Measurements from ENCODE around the gene GNG2. TPM values are rescaled to one million over a fixed set of nuclear protein-coding genes. Genes with fewer than 3 reads are reported as not detected.

GNG2 gene
- total RNA-seq, 1 donor from 2014 or later = 68.7 TPM

DNA sequence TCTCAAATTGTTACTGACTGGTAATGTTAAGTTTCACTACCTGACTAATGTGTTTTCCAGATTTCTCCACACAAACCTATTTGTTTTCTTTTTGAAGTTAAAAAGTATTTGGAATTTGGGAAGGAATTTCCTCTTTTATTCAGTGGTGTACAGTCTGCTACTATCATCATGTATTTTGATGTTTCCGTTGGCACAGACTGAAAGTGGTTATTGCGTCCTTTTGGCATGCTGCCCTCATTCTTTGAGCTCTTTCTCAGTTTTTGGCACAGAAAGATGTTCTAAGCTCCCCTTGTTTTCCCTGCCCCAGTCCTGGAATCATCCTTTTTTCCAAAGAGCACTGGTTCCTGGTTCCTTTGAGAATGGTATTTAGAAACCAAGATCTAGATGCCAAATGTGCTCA, 97.5 kb downstream of the GNG2 start:
- Mint-ChIP-seq H3K4me1 (peaks cover 11% of the 10 kb centered on the region), H3K27me3 (no peaks in the 10 kb centered on the region), H3K36me3 (ENCODE audit: low read depth) (peaks cover 94% of the 10 kb centered on the region), H3K27ac (no peak overlapping the region), H3K9me3 (peaks cover 19% of the 10 kb centered on the region), H3K4me3 (no peak overlapping the region)
- intact Hi-C loops (cut with micrococcal nuclease) = no loop called here
- ChIA-PET CTCF (no interaction called here), POLR2A (no interaction called here)
- no peak for TF ChIP-seq CTCF (IDR thresholded peaks at IDR 0.05)
- DNase-seq (no peak), ATAC-seq (ENCODE audit: low read depth) (no peak)

DNA sequence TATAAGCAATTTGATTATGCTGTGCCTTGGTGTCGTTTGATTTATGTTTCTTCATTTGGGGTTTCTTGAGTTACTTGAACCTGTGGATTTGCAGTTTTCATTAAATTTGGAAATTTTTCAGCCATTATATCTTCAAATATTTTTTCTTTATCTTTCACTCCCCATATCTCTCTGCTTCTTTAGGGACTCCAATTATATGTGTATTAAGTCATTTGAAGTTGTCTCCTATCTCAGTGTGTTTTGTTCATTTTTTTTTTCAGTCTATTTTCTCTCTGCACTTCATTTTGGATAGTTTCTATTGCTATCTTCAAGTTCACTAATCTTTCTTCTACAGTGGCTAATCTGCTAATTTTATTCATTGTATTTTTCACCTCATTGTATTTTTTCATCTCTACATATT, 99.5 kb downstream of the GNG2 start:
- ATAC-seq (ENCODE audit: low read depth) = no peak
- ChIA-PET POLR2A (no interaction called here), CTCF (no interaction called here)
- peaks cover 19% of the 10 kb centered on the region for H3K9me3 Mint-ChIP-seq
- no peak overlapping the region for H3K27ac Mint-ChIP-seq
- no peaks in the 10 kb centered on the region for H3K27me3 Mint-ChIP-seq
- H3K4me1 Mint-ChIP-seq = peaks cover 14% of the 10 kb centered on the region
- no peak overlapping the region for H3K4me3 Mint-ChIP-seq
- no peak for TF ChIP-seq CTCF (IDR thresholded peaks at IDR 0.05)
- DNase-seq = no peak
- peaks cover 89% of the 10 kb centered on the region for H3K36me3 Mint-ChIP-seq (ENCODE audit: low read depth)
- intact Hi-C loops (cut with micrococcal nuclease) = no loop called here

DNA sequence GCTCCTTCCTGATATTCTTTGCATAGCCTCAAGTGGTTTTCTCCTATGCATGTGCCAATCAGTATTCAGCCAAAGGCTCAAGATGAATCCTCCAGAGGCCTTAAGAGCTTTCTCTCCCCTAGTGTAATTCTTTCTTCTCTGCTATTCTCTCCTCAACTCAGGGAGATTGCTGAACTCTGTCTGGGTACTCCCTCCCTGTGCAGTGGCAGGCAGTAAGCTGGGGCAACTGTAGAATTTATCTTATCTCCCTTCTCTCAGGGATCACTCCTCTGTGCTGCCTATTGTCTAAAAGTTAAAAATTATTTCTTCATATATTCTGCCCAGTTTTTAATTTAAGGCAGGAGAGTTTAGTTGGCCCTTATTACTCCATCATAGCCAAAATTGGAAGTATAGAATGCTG, 100.5 kb downstream of the GNG2 start:
- CTCF ChIA-PET = no interaction called here
- peaks cover 14% of the 10 kb centered on the region for H3K4me1 Mint-ChIP-seq
- H3K9me3 Mint-ChIP-seq = peaks cover 19% of the 10 kb centered on the region
- intact Hi-C loops (cut with micrococcal nuclease) = no loop called here
- POLR2A ChIA-PET = no interaction called here
- H3K27ac Mint-ChIP-seq = no peak overlapping the region
- no peak for TF ChIP-seq CTCF (IDR thresholded peaks at IDR 0.05)
- no peak for DNase-seq
- no peak for ATAC-seq (ENCODE audit: low read depth)
- peaks cover 88% of the 10 kb centered on the region for H3K36me3 Mint-ChIP-seq (ENCODE audit: low read depth)
- no peaks in the 10 kb centered on the region for H3K27me3 Mint-ChIP-seq
- no peak overlapping the region for H3K4me3 Mint-ChIP-seq

DNA sequence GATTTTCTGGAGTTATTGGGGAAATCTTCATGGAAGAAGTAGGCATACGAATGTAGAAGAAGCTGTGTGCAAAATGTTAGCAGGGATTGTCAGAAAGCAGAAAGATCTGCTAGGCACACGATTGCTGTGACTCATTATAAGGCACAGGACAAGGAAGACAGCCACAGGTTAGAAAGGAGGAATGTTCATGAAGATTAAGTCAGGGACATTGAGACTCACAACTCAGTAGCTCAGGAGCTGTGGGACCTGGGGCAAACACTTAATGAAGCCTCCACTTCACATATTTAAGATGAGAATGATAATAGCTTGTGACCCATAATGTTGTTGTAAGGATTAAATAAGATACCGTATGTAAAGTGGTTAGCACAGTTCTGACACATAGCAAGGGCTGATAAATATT, 102.3 kb downstream of the GNG2 start:
- ATAC-seq (ENCODE audit: low read depth) (no peak), DNase-seq (no peak)
- ChIA-PET CTCF (interaction anchor here (1.7 kb wide), 1 partner anchor 16 kb away, joined by 5 read pairs; no protein-coding TSS in a partner anchor), POLR2A (no interaction called here)
- no peak overlapping the region for H3K27ac Mint-ChIP-seq
- no peak for TF ChIP-seq CTCF (IDR thresholded peaks at IDR 0.05)
- peaks cover 19% of the 10 kb centered on the region for H3K9me3 Mint-ChIP-seq
- no peak overlapping the region for H3K4me3 Mint-ChIP-seq
- peaks cover 14% of the 10 kb centered on the region for H3K4me1 Mint-ChIP-seq
- H3K27me3 Mint-ChIP-seq = no peaks in the 10 kb centered on the region
- peaks cover 85% of the 10 kb centered on the region for H3K36me3 Mint-ChIP-seq (ENCODE audit: low read depth)
- intact Hi-C loops (cut with micrococcal nuclease) = no loop called here

DNA sequence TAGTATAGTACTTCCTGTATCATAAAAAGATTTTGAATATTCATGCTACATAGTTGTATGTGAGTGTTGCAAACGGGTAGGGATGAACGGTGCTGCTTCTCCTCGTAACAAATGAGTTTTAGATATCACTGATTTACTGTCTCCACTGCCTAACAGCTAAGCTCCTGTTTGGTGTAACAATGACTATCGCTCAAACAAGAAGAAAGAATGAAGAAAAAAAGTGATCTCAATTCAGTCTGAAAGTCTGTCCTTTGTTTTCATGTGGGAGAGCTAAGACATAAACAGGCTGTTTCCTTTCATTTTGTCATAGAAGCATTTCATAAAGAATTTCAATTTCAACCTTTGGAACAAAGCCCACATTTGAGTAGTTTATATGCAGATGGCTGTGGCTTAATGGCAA, 102.9 kb downstream of the GNG2 start:
- Mint-ChIP-seq H3K27ac (no peak overlapping the region), H3K4me3 (no peak overlapping the region), H3K4me1 (peaks cover 14% of the 10 kb centered on the region), H3K9me3 (peaks cover 19% of the 10 kb centered on the region), H3K27me3 (no peaks in the 10 kb centered on the region), H3K36me3 (ENCODE audit: low read depth) (peaks cover 85% of the 10 kb centered on the region)
- intact Hi-C loops (cut with micrococcal nuclease) = no loop called here
- no peak for TF ChIP-seq CTCF (IDR thresholded peaks at IDR 0.05)
- ATAC-seq (ENCODE audit: low read depth) (no peak), DNase-seq (no peak)
- ChIA-PET POLR2A (no interaction called here), CTCF (interaction anchor here (1.7 kb wide), 1 partner anchor 15 kb away, joined by 5 read pairs; no protein-coding TSS in a partner anchor)

Data from activated B cell treated with CpG ODN at 0.5 μM for 24 hours (primary cell).